RCC 7860 (cell line): ENCODE data around the gene C10orf62.
"Not testable (repeated sequence)": the region's sequence is repeated elsewhere in the genome, so short reads cannot be mapped to it uniquely, and the experiment has no call there.

ENCODE experiments used
- DNase-seq: peaks from one replicate; pipeline ENCODE4 v3.0.0-alpha.2; 2015; ENCODE audit warnings: low spot score
- FAIRE-seq: peaks from 2 replicates; lab custom pipeline; 2012; peaks lifted over from hg19 to GRCh38; lab: Jason Lieb, UNC

The C10orf62 gene

DNA sequence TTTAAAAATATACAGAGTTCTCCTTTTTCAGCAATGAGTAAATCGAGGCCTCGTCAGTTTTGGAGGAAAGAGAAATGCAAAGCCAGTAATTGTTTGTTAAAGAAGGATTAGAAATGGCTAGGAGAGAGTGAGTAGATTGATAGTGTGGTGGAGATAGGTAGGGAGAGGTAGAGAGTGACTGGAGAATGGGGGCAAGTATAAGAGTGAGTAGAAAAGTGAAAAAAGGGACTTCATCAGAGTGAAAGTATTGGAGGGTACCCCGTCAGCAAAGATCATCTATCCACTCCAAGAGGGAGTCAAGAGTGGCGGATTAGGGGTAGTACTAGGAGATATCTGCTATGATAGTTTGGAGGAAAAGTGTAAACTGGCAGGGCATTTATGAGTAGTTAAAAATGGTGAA lies 26.2 kb upstream of the C10orf62 start:
- FAIRE-seq (no peak), DNase-seq (no peak)

GRCh38 chr10:97564776-97565175 lies 24.7 kb upstream of the C10orf62 start:
- FAIRE-seq: no peak

DNA sequence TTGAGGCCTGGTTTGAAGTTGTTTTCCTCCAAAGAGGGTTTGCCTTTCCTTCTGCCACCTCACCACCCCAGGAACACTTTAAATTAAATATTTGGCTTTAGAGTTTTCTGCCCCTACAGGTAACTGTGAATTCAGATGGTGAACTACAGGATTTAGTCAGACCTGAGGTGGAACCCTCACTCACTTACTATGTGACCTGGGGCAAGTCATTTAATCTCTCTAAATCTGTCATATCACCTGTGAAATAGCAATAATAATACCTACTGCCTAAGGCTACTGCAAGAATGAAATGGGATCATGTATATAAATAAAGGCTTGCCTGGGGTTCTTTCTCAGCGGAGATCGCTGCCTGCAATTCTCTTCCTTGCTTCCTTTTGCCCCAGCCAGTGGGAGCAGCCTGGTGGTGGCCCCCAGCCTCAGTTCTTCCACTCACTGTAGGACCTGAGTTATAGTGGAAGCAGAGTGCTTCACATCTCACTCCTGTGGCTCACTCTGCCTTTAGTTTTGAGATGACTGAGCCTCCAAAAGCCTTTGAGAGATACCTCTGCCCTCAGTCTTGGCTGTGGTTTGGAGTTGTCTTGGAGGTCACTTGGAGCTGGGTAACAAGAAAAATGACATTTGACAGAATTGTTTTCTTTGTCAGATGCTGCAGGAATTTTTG lies 23.1 kb upstream of the C10orf62 start:
- FAIRE-seq (no peak), DNase-seq (no peak)

More at GRCh38 chr10:97564776-97565175, 24.7 kb upstream of the C10orf62 start:
- DNase-seq: peak; percentile 53

- DNase-seq (no peak), FAIRE-seq (no peak)
Observed at GRCh38 chr10:97567891-97568290, 21.6 kb upstream of the C10orf62 start.

DNA sequence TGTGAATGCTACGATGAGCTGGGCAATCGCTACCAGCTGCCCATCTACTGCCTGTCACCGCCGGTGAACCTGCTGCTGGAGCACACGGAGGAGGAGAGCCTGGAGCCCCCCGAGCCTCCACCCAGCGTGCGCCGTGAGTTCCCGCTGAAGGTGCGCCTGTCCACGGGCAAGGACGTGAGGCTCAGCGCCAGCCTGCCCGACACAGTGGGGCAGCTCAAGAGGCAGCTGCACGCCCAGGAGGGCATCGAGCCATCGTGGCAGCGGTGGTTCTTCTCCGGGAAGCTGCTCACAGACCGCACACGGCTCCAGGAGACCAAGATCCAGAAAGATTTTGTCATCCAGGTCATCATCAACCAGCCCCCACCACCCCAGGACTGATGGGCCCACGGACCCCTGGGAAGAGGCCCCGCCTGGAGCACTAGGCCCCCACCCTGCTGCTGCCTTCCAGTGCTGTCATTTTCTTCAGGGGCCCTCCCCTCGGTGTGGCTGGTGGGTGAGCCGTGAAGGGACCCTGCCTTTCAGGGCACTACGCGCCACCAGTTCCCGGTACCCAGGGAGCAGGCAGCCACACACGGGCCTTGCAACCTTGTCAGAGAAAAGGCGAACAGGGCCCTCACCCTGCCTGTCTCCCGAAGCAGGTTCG lies 19.3 kb upstream of the C10orf62 start:
- no peak for DNase-seq

GRCh38 chr10:97570789-97571471 lies 18.6 kb upstream of the C10orf62 start:
- DNase-seq (no peak), FAIRE-seq (no peak)

More for the DNA sequence above, 19.3 kb upstream of the C10orf62 start:
- no peak for FAIRE-seq

DNA sequence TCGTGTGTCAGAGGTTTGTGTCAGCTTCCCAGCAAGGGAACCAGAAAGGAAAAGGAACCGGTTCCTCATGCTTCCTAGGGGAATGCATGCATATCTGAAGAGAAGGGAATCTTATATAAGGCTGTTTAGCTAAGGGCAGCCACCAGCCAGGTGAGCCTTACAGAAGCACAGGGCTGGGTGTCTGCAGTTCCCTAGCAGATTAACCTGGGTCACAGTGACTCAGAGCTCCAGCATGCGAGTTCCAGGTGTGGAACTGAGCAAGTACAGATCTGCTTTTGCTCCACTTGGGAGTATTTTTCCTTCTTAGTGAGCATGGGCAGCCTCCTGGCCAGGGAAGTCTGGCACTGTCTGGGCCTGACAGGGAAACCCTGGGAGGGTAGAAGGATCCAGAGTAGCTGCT lies 17.9 kb upstream of the C10orf62 start:
- DNase-seq (no peak), FAIRE-seq (no peak)

GRCh38 chr10:97572214-97572989 lies 17.1 kb upstream of the C10orf62 start, which contains the start of gene ANKRD2:
TSS of gene ANKRD2 (plus strand) at chr10:97572779. CDS start at chr10:97572789, 10 bp downstream.
- DNase-seq (peak; percentile 70), FAIRE-seq (no peak)

DNA sequence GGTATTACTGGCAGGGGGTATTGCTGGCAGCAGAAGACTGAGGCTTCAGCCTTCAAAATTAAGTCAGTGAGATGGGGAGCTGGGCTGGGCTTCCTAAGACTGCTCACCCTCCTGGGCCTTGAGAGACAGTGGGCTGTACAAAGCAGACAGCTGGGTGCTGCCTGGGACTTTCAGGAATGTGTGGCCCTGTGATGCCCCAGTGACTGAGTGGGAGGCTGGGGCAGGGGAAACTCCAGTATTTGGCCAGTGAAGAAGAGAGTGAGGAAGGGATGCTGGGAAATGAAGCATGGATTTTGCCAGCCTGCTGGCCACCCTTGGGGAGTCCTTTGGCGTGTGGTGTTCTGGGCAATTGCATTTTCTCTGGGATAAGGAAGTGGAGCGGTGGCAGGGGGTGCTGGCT lies 16.5 kb upstream of the C10orf62 start:
- FAIRE-seq (peak; percentile 43), DNase-seq (peak; percentile 85)

DNA sequence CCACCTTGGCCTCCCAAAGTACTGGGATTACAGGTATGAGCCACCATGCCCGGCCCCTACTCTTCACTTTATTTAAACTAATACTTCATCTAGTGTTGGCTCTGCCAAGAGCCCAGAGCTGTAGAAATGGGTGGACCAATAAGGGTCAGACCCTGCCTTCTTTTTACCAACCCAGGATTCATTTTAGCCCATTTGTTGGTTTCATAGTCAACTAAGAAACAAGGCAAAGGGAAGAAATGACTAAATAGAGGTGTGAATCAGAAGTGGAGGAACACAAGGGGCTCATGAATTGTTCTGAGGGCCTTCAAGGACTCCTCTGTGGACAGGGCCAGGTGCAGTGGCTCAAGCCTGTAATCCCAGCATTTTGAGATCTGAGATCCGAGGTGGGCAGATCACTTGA lies 15.8 kb upstream of the C10orf62 start:
- no peak for DNase-seq
- FAIRE-seq: no peak

DNA sequence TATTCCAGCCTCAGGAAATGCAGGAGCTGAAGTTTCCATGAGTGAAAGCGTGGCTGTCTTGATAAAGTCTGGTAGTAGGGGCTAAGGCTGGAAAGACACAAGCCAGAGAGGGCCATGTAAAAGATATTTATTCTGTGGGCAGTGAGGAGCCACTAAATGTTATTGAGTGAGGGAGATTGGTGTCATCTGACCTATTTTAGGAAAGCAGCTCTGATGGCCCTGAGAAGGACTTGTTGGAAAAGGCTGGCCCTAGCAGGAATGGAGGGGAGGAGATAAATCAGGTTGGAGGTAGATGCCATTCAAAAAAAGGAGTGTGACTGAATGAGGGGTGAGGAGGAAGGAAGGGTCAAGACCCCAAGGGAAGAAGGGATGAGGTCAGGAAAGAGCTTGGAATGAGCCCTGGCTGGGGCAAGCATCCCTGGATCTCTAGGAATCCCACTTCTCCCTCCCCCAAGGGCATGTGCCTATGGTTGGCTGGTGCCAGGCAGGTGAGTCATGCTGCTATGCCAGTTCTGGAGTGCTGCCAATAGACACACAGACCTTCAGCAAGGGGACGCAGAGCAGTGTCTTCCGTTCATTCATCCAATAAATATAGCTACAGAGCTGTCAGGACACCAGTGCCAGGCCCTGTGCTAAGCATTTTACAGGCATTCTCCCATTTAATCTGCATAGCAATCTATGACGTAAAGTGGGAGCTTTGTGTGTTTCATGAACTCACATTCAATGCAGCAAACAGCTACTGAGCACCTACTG lies 15.0 kb upstream of the C10orf62 start:
- DNase-seq (peak; percentile 100), FAIRE-seq (peak; percentile 98)

- no peak for FAIRE-seq
- peak; percentile 77 for DNase-seq
Observed at GRCh38 chr10:97575127-97575668, 14.3 kb upstream of the C10orf62 start.

DNA sequence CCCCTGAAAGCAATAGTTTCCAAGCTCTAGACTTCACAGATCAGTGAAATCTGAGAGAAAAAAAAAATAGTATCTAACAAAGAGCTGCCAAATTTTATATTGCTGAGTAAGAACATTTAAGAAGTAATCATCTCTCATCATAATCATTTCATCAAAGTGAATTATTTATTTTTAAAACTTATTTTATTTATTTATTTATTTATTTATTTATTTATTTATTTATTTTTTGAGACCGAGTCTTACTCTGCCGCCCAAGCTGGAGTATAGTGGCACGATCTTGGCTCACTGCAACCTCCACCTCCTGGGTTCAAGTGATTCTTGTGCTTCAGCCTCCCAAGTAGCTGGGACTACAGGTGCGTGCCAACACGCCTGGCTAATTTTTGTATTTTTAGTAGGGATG lies 13.0 kb upstream of the C10orf62 start:
- DNase-seq, FAIRE-seq: not testable (repeated sequence)

- FAIRE-seq (no peak), DNase-seq (no peak)
Observed at GRCh38 chr10:97577701-97578100, 11.8 kb upstream of the C10orf62 start.

- no peak for DNase-seq
- no peak for FAIRE-seq
Observed at GRCh38 chr10:97578171-97578844, 11.2 kb upstream of the C10orf62 start.

GRCh38 chr10:97580421-97581367 lies 8.8 kb upstream of the C10orf62 start:
- DNase-seq (no peak), FAIRE-seq (no peak)

- DNase-seq (no peak), FAIRE-seq (no peak)
Observed at GRCh38 chr10:97582169-97582568, 7.4 kb upstream of the C10orf62 start.

GRCh38 chr10:97583476-97583875 lies 6.0 kb upstream of the C10orf62 start:
- no peak for FAIRE-seq

More at GRCh38 chr10:97583476-97583875, 6.0 kb upstream of the C10orf62 start:
- no peak for DNase-seq
